Activated CD4-positive, alpha-beta T cell treated with anti-CD3 and anti-CD28 coated beads, Interleukin-2, Interleukin-4, amounts not matched to agents 100 ng/mL and 50 ng/mL, durations not matched to agents 16 hours and 8 hours (primary cell): ENCODE results near the gene SOCS2.
A peak's percentile ranks its signal among the peaks of the same experiment; 100 is the strongest.
"Not testable (repeated sequence)": the region's sequence is repeated elsewhere in the genome, so short reads cannot be mapped to it uniquely, and the experiment has no call there.

ENCODE experiments used
- DNase-seq: peaks from one replicate; pipeline ENCODE4 v3.0.0-alpha.2; 2020; ENCODE audit warnings: low spot score

SOCS2 gene

GRCh38 chr12:93594766-93595311 is 22.4 kb downstream of the SOCS2 start:
- no peak for DNase-seq

- no peak for DNase-seq
Observed at GRCh38 chr12:93595351-93595750, 22.9 kb downstream of the SOCS2 start.

- no peak for DNase-seq
Observed at GRCh38 chr12:93597608-93598007, 25.1 kb downstream of the SOCS2 start.

- DNase-seq: no peak
Observed at GRCh38 chr12:93599192-93599591, 26.7 kb downstream of the SOCS2 start.

- DNase-seq: no peak
Observed at GRCh38 chr12:93601591-93601990, 29.1 kb downstream of the SOCS2 start.

- no peak for DNase-seq
Observed at GRCh38 chr12:93602897-93603668, 30.6 kb downstream of the SOCS2 start.

- DNase-seq: no peak
Observed at GRCh38 chr12:93603762-93604161, 31.3 kb downstream of the SOCS2 start.

GRCh38 chr12:93608313-93608712 is 35.8 kb downstream of the SOCS2 start:
- DNase-seq: no peak

GRCh38 chr12:93609281-93610192 is 37.1 kb downstream of the SOCS2 start:
- DNase-seq: no peak

- no peak for DNase-seq
Observed at GRCh38 chr12:93612776-93613175, 40.3 kb downstream of the SOCS2 start.

- DNase-seq: no peak
Observed at GRCh38 chr12:93614917-93615596, 42.6 kb downstream of the SOCS2 start.

- DNase-seq: no peak
Observed at GRCh38 chr12:93616584-93617101, 44.2 kb downstream of the SOCS2 start.

- DNase-seq: no peak
Observed at GRCh38 chr12:93618891-93619410, 46.5 kb downstream of the SOCS2 start.

GRCh38 chr12:93621986-93622385 is 49.5 kb downstream of the SOCS2 start:
- no peak for DNase-seq

GRCh38 chr12:93622485-93622884 is 50.0 kb downstream of the SOCS2 start:
- DNase-seq: no peak

GRCh38 chr12:93624595-93625294 is 52.3 kb downstream of the SOCS2 start:
- DNase-seq: peak; percentile 2

GRCh38 chr12:93625295-93625645 is 52.8 kb downstream of the SOCS2 start:
- DNase-seq: not testable (repeated sequence)

- no peak for DNase-seq
Observed at GRCh38 chr12:93626160-93626559, 53.7 kb downstream of the SOCS2 start.
